H9 (cell line): ENCODE results near the gene CACNA2D4. TPM values are rescaled to one million over a fixed set of nuclear protein-coding genes. Genes with fewer than 3 reads are reported as not detected.

Experiments used
- DNase-seq: peaks from one replicate; pipeline ENCODE4 v3.0.0-alpha.2; 2017
- H2AFZ ChIP-seq: one replicate; pipeline ENCODE4 v1.6.1; 2013; ENCODE audit warnings: mild to moderate bottlenecking, low read length, control low read depth, moderate library complexity
- H2AK5ac ChIP-seq: 2 replicates; pipeline ENCODE4 v1.6.1; 2013; ENCODE audit warnings: low read length, control low read depth, mixed read lengths; ENCODE audit not compliant: insufficient read length
- H2BK120ac ChIP-seq: one replicate; pipeline ENCODE4 v1.6.1; 2013; ENCODE audit warnings: low read depth, mild to moderate bottlenecking, low read length, control low read depth, inconsistent platforms; ENCODE audit not compliant: poor library complexity, severe bottlenecking
- H2BK12ac ChIP-seq: 2 replicates; pipeline ENCODE4 v1.6.1; 2013; ENCODE audit warnings: low read length, control low read depth, mixed read lengths, low read depth; ENCODE audit not compliant: insufficient read length
- H2BK15ac ChIP-seq: 2 replicates; pipeline ENCODE4 v1.6.1; 2013; ENCODE audit warnings: low read depth, low read length, control low read depth
- H2BK20ac ChIP-seq: one replicate; pipeline ENCODE4 v1.6.1; 2013; ENCODE audit warnings: low read depth, mild to moderate bottlenecking, low read length, control low read depth, inconsistent platforms; ENCODE audit not compliant: poor library complexity, severe bottlenecking
- H2BK5ac ChIP-seq: 2 replicates; pipeline ENCODE4 v1.6.1; 2013; ENCODE audit warnings: low read length, control low read depth, mixed read lengths; ENCODE audit not compliant: insufficient read length
- H3K14ac ChIP-seq: 2 replicates; pipeline ENCODE4 v1.6.1; 2013; ENCODE audit warnings: low read length, control low read depth; ENCODE audit not compliant: insufficient read depth
- H3K18ac ChIP-seq: 2 replicates; pipeline ENCODE4 v1.6.1; 2013; ENCODE audit warnings: low read depth, mild to moderate bottlenecking, mixed read lengths, low read length, control low read depth; ENCODE audit not compliant: insufficient read length
- H3K23ac ChIP-seq: 2 replicates; pipeline ENCODE4 v1.6.1; 2013; ENCODE audit warnings: low read length, control low read depth, mixed read lengths, low read depth; ENCODE audit not compliant: insufficient read length
- H3K23me2 ChIP-seq: 2 replicates; pipeline ENCODE4 v1.6.1; 2013; ENCODE audit warnings: low read depth, mild to moderate bottlenecking, mixed read lengths, low read length, control low read depth; ENCODE audit not compliant: insufficient read length, poor library complexity, severe bottlenecking
- H3K27ac ChIP-seq: 2 replicates; pipeline ENCODE4 v1.5.1; 2013; ENCODE audit warnings: low read length, control low read depth, mixed read lengths, low read depth; ENCODE audit not compliant: insufficient read length
- H3K27me3 ChIP-seq: 2 replicates; pipeline ENCODE4 v1.6.1; 2013; ENCODE audit warnings: low read length, control low read depth, inconsistent platforms; ENCODE audit not compliant: insufficient read depth
- H3K4ac ChIP-seq: 2 replicates; pipeline ENCODE4 v1.6.1; 2013; ENCODE audit warnings: low read depth, mild to moderate bottlenecking, control low read depth, inconsistent platforms, low read length, moderate library complexity
- H3K4me1 ChIP-seq: 2 replicates; pipeline ENCODE4 v1.6.1; 2013; ENCODE audit warnings: low read length, control low read depth, inconsistent platforms; ENCODE audit not compliant: insufficient read depth
- H3K4me2 ChIP-seq: 2 replicates; pipeline ENCODE4 v1.6.1; 2013; ENCODE audit warnings: low read length, control low read depth, mixed read lengths; ENCODE audit not compliant: insufficient read length, insufficient read depth
- H3K56ac ChIP-seq: 2 replicates; pipeline ENCODE4 v1.6.1; 2013; ENCODE audit warnings: low read depth, mild to moderate bottlenecking, mixed read lengths, low read length, control low read depth; ENCODE audit not compliant: insufficient read length
- H3K79me1 ChIP-seq: 2 replicates; pipeline ENCODE4 v1.6.1; 2013; ENCODE audit warnings: low read depth, mild to moderate bottlenecking, moderate library complexity, low read length, control low read depth, inconsistent platforms; ENCODE audit not compliant: insufficient read depth, poor library complexity, severe bottlenecking
- H3K79me2 ChIP-seq: 2 replicates; pipeline ENCODE4 v1.6.1; 2013; ENCODE audit warnings: low read length, control low read depth, inconsistent platforms; ENCODE audit not compliant: insufficient read depth
- H3K9ac ChIP-seq: 2 replicates; pipeline ENCODE4 v1.6.1; 2013; ENCODE audit warnings: low read length, control low read depth, mixed read lengths; ENCODE audit not compliant: insufficient read length; ENCODE audit errors: extremely low read depth
- H3K9me3 ChIP-seq: one replicate; pipeline ENCODE4 v1.6.1; 2013; ENCODE audit warnings: low read depth, low read length, inconsistent platforms; ENCODE audit not compliant: control insufficient read depth
- H3T11ph ChIP-seq: one replicate; pipeline ENCODE4 v1.6.1; 2013; ENCODE audit warnings: mild to moderate bottlenecking, low read length, control low read depth, inconsistent platforms
- H4K20me1 ChIP-seq: one replicate; pipeline ENCODE4 v1.6.1; 2013; ENCODE audit not compliant: control insufficient read depth, insufficient read length, insufficient read depth
- H4K5ac ChIP-seq: 2 replicates; pipeline ENCODE4 v1.6.1; 2013; ENCODE audit warnings: low read depth, mild to moderate bottlenecking, mixed read lengths, low read length, control low read depth; ENCODE audit not compliant: insufficient read length
- H4K8ac ChIP-seq: replicated peaks from 2 replicates; pipeline ENCODE4 v1.6.1; 2013; ENCODE audit warnings: low read length, control low read depth, mixed read lengths, low read depth; ENCODE audit not compliant: insufficient read length
- H4K91ac ChIP-seq: 2 replicates; pipeline ENCODE4 v1.6.1; 2013; ENCODE audit warnings: low read depth, mild to moderate bottlenecking, moderate library complexity, mixed read lengths, low read length, control low read depth; ENCODE audit not compliant: insufficient read length
- H3K27ac Mint-ChIP-seq, 3 experiments: 2 replicates in 2 of 3; 3 replicates in 1 of 3; pipeline ENCODE4 v1.8.0; 2020 to 2021; ENCODE audit warnings: mixed read lengths in 3 of 3, mild to moderate bottlenecking in 1 of 3, moderate library complexity in 1 of 3
- H3K27me3 Mint-ChIP-seq: 2 replicates; pipeline ENCODE4 v1.8.0; 2021; ENCODE audit warnings: low read depth, mild to moderate bottlenecking, moderate library complexity, mixed read lengths
- H3K36me3 Mint-ChIP-seq, 3 experiments: 2 replicates in 2 of 3; 3 replicates in 1 of 3; pipeline ENCODE4 v1.8.0; 2020 to 2021; ENCODE audit warnings: low read depth in 3 of 3, mixed read lengths in 3 of 3; ENCODE audit not compliant: insufficient read depth in 1 of 3
- H3K4me1 Mint-ChIP-seq, 2 experiments: 2 replicates each; pipeline ENCODE4 v1.8.0; 2020; ENCODE audit warnings: mixed read lengths in 2 of 2
- H3K4me3 Mint-ChIP-seq, 2 experiments: 2 replicates in 1 of 2; 3 replicates in 1 of 2; pipeline ENCODE4 v1.8.0; 2020 to 2021; ENCODE audit warnings: mild to moderate bottlenecking in 2 of 2, mixed read lengths in 2 of 2, moderate library complexity in 1 of 2
- H3K9me3 Mint-ChIP-seq, 2 experiments: 2 replicates in 1 of 2; 3 replicates in 1 of 2; pipeline ENCODE4 v1.8.0; 2020; ENCODE audit warnings: mild to moderate bottlenecking in 2 of 2, mixed read lengths in 2 of 2, moderate library complexity in 1 of 2
- WGBS: extraction: QIAGEN DNeasy Blood & Tissue Kit; methylation state at CpG from one replicate; pipeline ENCODE4 v1.1.7; 2013; ENCODE audit warnings: missing lambda C conversion rate, low lambda C conversion rate, mixed read lengths; ENCODE audit not compliant: insufficient read length; ENCODE audit errors: extremely low coverage; 5-methylcytosine and 5-hydroxymethylcytosine counted together
- total RNA-seq: library from RNA; stranded (reverse); gene quantifications from 2 replicates; pipeline ENCODE4 v1.2.1, GENCODE V29; 2021
- TF ChIP-seq, protein P1 (sequence below): fragments of 200-600 bp; sonication (generic); conservative IDR thresholded peaks from 3 replicates; pipeline ENCODE4 v1.8.0; 2021; ENCODE audit warnings: antibody characterized with exemption, mild to moderate bottlenecking

Gene CACNA2D4
- total RNA-seq, 1 experiment from 2014 or later = 0.79 TPM

GRCh38 chr12:1885082-1885596 is 33.3 kb downstream of the CACNA2D4 start:
- Mint-ChIP-seq H3K9me3 (peaks cover 0 to 3% of the 10 kb centered on the region in 2 experiments; a peak in 1 of 5 replicates), H3K27me3 (no peaks in the 10 kb centered on the region; the same call in 1 of the 2 replicates), H3K4me3 (no peak overlapping the region), H3K36me3 (peaks cover 0 to 5% (median 0%) of the 10 kb centered on the region in 3 experiments; a peak in 2 of 7 replicates), H3K27ac (no peak overlapping the region), H3K4me1 (peaks cover 4% of the 10 kb centered on the region in 2 experiments)
- H3K56ac ChIP-seq = no peak overlapping the region
- H2AFZ ChIP-seq = no peak overlapping the region
- no peak overlapping the region for H3K23ac ChIP-seq
- H2BK12ac ChIP-seq = no peak overlapping the region
- no peak overlapping the region for H3K9ac ChIP-seq
- no peak overlapping the region for H4K91ac ChIP-seq
- H2BK5ac ChIP-seq = no peak overlapping the region
- H2BK15ac ChIP-seq = no peak overlapping the region
- no peaks in the 10 kb centered on the region for H3K9me3 ChIP-seq
- H3K14ac ChIP-seq = no peak overlapping the region
- H4K20me1 ChIP-seq = no peaks in the 10 kb centered on the region
- H3T11ph ChIP-seq = no peak overlapping the region
- no peaks in the 10 kb centered on the region for H3K4me1 ChIP-seq
- H3K27ac ChIP-seq = no peak overlapping the region
- H3K4me2 ChIP-seq = no peak overlapping the region
- H3K23me2 ChIP-seq = peaks cover 2% of the 10 kb centered on the region
- H2BK120ac ChIP-seq = no peak overlapping the region
- H4K8ac ChIP-seq = no peak overlapping the region
- no peak overlapping the region for H4K5ac ChIP-seq
- no peak overlapping the region for H2AK5ac ChIP-seq
- H3K79me2 ChIP-seq = no peaks in the 10 kb centered on the region
- TF ChIP-seq, protein P1, sequence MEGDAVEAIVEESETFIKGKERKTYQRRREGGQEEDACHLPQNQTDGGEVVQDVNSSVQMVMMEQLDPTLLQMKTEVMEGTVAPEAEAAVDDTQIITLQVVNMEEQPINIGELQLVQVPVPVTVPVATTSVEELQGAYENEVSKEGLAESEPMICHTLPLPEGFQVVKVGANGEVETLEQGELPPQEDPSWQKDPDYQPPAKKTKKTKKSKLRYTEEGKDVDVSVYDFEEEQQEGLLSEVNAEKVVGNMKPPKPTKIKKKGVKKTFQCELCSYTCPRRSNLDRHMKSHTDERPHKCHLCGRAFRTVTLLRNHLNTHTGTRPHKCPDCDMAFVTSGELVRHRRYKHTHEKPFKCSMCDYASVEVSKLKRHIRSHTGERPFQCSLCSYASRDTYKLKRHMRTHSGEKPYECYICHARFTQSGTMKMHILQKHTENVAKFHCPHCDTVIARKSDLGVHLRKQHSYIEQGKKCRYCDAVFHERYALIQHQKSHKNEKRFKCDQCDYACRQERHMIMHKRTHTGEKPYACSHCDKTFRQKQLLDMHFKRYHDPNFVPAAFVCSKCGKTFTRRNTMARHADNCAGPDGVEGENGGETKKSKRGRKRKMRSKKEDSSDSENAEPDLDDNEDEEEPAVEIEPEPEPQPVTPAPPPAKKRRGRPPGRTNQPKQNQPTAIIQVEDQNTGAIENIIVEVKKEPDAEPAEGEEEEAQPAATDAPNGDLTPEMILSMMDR = no peak
- no peaks in the 10 kb centered on the region for H3K79me1 ChIP-seq
- no CpG with 5 or more reads among the region's 5 CpGs for WGBS
- no peaks in the 10 kb centered on the region for H3K27me3 ChIP-seq
- H2BK20ac ChIP-seq = no peak overlapping the region
- no peak overlapping the region for H3K4ac ChIP-seq
- no peak overlapping the region for H3K18ac ChIP-seq
- DNase-seq = no peak
